Measurements from ENCODE around the gene TMEM82.
A peak's percentile ranks its signal among the peaks of the same experiment; 100 is the strongest.

The TMEM82 gene

GRCh38 chr1:15770313-15770962 is 28.1 kb downstream of the TMEM82 start:
- ChIA-PET POLR2A (ENCODE audit: low non-redundant PET) (no interaction called here), CTCF (no interaction called here)
- peak overlapping the region; percentile 53 for H3K27ac ChIP-seq
- DNase-seq (ENCODE audit: low spot score) = no peak
- no peak for TF ChIP-seq CTCF (conservative IDR thresholded peaks at IDR 0.05; ENCODE audit: low read depth)

- peak overlapping the region; percentile 53 for H3K27ac ChIP-seq
- no peak for DNase-seq (ENCODE audit: low spot score)
- CTCF ChIA-PET = interaction anchor here (0.8 kb wide), 1 partner anchor 31 kb away, joined by 3 read pairs; no protein-coding TSS in a partner anchor
- no peak for TF ChIP-seq CTCF (conservative IDR thresholded peaks at IDR 0.05; ENCODE audit: low read depth)
- POLR2A ChIA-PET (ENCODE audit: low non-redundant PET) = no interaction called here
Measured at GRCh38 chr1:15771836-15772515, 29.7 kb downstream of the TMEM82 start.

- POLR2A ChIA-PET (ENCODE audit: low non-redundant PET) = no interaction called here
Measured at GRCh38 chr1:15775706-15776105, 33.4 kb downstream of the TMEM82 start.

GRCh38 chr1:15777909-15778707 is 35.8 kb downstream of the TMEM82 start:
- H3K27ac ChIP-seq = peak overlapping the region; percentile 61
- ChIA-PET CTCF (interaction anchor here (0.6 to 0.9 kb wide), 3 partner anchors 37 to 217 kb away, joined by 3 read pairs; no protein-coding TSS in a partner anchor), POLR2A (ENCODE audit: low non-redundant PET) (no interaction called here)
- DNase-seq (ENCODE audit: low spot score) = no peak
- TF ChIP-seq CTCF (conservative IDR thresholded peaks at IDR 0.05; ENCODE audit: low read depth) = no peak

More at GRCh38 chr1:15775706-15776105, 33.4 kb downstream of the TMEM82 start:
- H3K27ac ChIP-seq = peak overlapping the region; percentile 59
- TF ChIP-seq CTCF (conservative IDR thresholded peaks at IDR 0.05; ENCODE audit: low read depth) = no peak
- CTCF ChIA-PET = no interaction called here
- no peak for DNase-seq (ENCODE audit: low spot score)

- H3K27ac ChIP-seq = peak overlapping the region; percentile 98
Measured at GRCh38 chr1:15785683-15786082, 43.4 kb downstream of the TMEM82 start.

More at GRCh38 chr1:15785683-15786082, 43.4 kb downstream of the TMEM82 start:
- ChIA-PET POLR2A (ENCODE audit: low non-redundant PET) (no interaction called here), CTCF (interaction anchor here (0.7 kb wide), 1 partner anchor 97 kb away, joined by 5 read pairs; no protein-coding TSS in a partner anchor)
- DNase-seq (ENCODE audit: low spot score) = no peak
- TF ChIP-seq CTCF (conservative IDR thresholded peaks at IDR 0.05; ENCODE audit: low read depth) = no peak

All from RWPE1 (cell line).